Neural cell (in vitro differentiated cells): ENCODE measurements around the gene OBSL1. TPM values are rescaled to one million over a fixed set of nuclear protein-coding genes. Genes with fewer than 3 reads are reported as not detected.

Experiments
- H2AFZ ChIP-seq: fragments of 200-600, 300-800 bp; sonication (generic), shearing (Covaris generic); 2 replicates; pipeline ENCODE4 v1.6.0; 2014; ENCODE audit warnings: low read depth, mild to moderate bottlenecking, antibody characterized with exemption, low read length, moderate library complexity
- H3F3A ChIP-seq: fragments of 200-600 bp; shearing (Covaris generic); 2 replicates; pipeline ENCODE4 v1.6.1; 2016; ENCODE audit warnings: mild to moderate bottlenecking, moderate library complexity, mixed read lengths, antibody characterized with exemption, low read length; ENCODE audit not compliant: insufficient read depth, poor library complexity, severe bottlenecking
- H3K27ac ChIP-seq: fragments of 200-600, 300-800 bp; sonication (generic), shearing (Covaris generic); 2 replicates; pipeline ENCODE4 v1.5.1; 2014; ENCODE audit warnings: mild to moderate bottlenecking, low read length, moderate library complexity
- H3K27me3 ChIP-seq: fragments of 300-800, 200-600 bp; sonication (generic), shearing (Covaris generic); 2 replicates; pipeline ENCODE4 v1.6.0; 2014; ENCODE audit warnings: mild to moderate bottlenecking, low read depth, low read length, moderate library complexity; ENCODE audit not compliant: insufficient read depth
- H3K36me3 ChIP-seq: fragments of 300-800, 200-600 bp; sonication (generic), shearing (Covaris generic); 2 replicates; pipeline ENCODE4 v1.5.1; 2014; ENCODE audit warnings: mild to moderate bottlenecking, antibody characterized with exemption, low read length, moderate library complexity; ENCODE audit not compliant: insufficient read depth
- H3K4me2 ChIP-seq: fragments of 300-800, 200-600 bp; sonication (generic), shearing (Covaris generic); 2 replicates; pipeline ENCODE4 v1.6.0; 2014; ENCODE audit warnings: mild to moderate bottlenecking, low read length
- H3K4me3 ChIP-seq: fragments of 300-800, 200-600 bp; sonication (generic), shearing (Covaris generic); 2 replicates; pipeline ENCODE4 v1.5.1; 2014; ENCODE audit warnings: mild to moderate bottlenecking, low read length, moderate library complexity
- H3K79me2 ChIP-seq: fragments of 200-600 bp; shearing (Covaris generic); replicated peaks from 2 replicates; pipeline ENCODE4 v1.6.0; 2014; ENCODE audit warnings: mild to moderate bottlenecking, low read length, moderate library complexity; ENCODE audit not compliant: insufficient read depth
- H3K9ac ChIP-seq: fragments of 300-800, 200-600 bp; sonication (generic), shearing (Covaris generic); 2 replicates; pipeline ENCODE4 v1.6.1; 2016; ENCODE audit warnings: mild to moderate bottlenecking, low read length, mixed read lengths
- H3K9me2 ChIP-seq: fragments of 200-600 bp; shearing (Covaris generic); 2 replicates; pipeline ENCODE4 v1.6.1; 2016; ENCODE audit warnings: mild to moderate bottlenecking, low read length, mixed read lengths; ENCODE audit not compliant: insufficient read depth
- H3K9me3 ChIP-seq: fragments of 200-600, 300-800 bp; sonication (generic), shearing (Covaris generic); 2 replicates; pipeline ENCODE4 v1.6.1; 2016; ENCODE audit warnings: mild to moderate bottlenecking, mixed run types, low read length, moderate library complexity, mixed read lengths
- H4K20me1 ChIP-seq: fragments of 200-600 bp; shearing (Covaris generic); 2 replicates; pipeline ENCODE4 v1.6.1; 2016; ENCODE audit warnings: mild to moderate bottlenecking, mixed run types; ENCODE audit not compliant: insufficient read depth
- EP300 ChIP-seq: fragments of 450-650 bp; conservative IDR thresholded peaks from 2 replicates; pipeline ENCODE4 v1.6.1; 2014; ENCODE audit warnings: antibody characterized with exemption, mild to moderate bottlenecking, moderate library complexity; ENCODE audit not compliant: poor library complexity, severe bottlenecking
- EZH2 ChIP-seq: fragments of 200-600, 300-800 bp; shearing (Covaris generic), sonication (generic); IDR thresholded peaks from 2 replicates; pipeline ENCODE4 v1.6.1; 2014; ENCODE audit warnings: antibody characterized with exemption, low read length, borderline replicate concordance, mild to moderate bottlenecking; ENCODE audit not compliant: insufficient read depth, poor library complexity, severe bottlenecking
- MXI1 ChIP-seq: fragments of 450-650 bp; conservative IDR thresholded peaks from 2 replicates; pipeline ENCODE4 v1.6.1; 2014; ENCODE audit warnings: antibody characterized with exemption, mild to moderate bottlenecking; ENCODE audit not compliant: poor library complexity, severe bottlenecking
- POLR2AphosphoS5 ChIP-seq: IDR thresholded peaks from 2 replicates; pipeline ENCODE4 v1.6.1; 2012
- RAD21 ChIP-seq: fragments of 450-650 bp; conservative IDR thresholded peaks from 2 replicates; pipeline ENCODE4 v1.6.1; 2014; ENCODE audit warnings: antibody characterized with exemption, mild to moderate bottlenecking, moderate library complexity
- SMC3 ChIP-seq: fragments of 450-650 bp; conservative IDR thresholded peaks from 2 replicates; pipeline ENCODE4 v1.6.1; 2014; ENCODE audit warnings: antibody characterized with exemption, mild to moderate bottlenecking, moderate library complexity; ENCODE audit not compliant: poor library complexity
- TAF1 ChIP-seq: IDR thresholded peaks from 2 replicates; pipeline ENCODE4 v1.6.1; 2012; ENCODE audit warnings: low read depth
- polyA plus RNA-seq: library from polyadenylated mRNA; depleted of rRNA; stranded (reverse); fragments of >200 nt; gene quantifications from 2 replicates; pipeline ENCODE4 v1.2.3, GENCODE V29; 2014
- TF ChIP-seq, protein P1 (sequence below): fragments of 450-650 bp; IDR thresholded peaks from 2 replicates; pipeline ENCODE4 v1.5.1; 2014; ENCODE audit warnings: antibody characterized with exemption, mild to moderate bottlenecking, moderate library complexity; ENCODE audit not compliant: poor library complexity, severe bottlenecking
- TF ChIP-seq, protein P2 (sequence below): IDR thresholded peaks from 2 replicates; pipeline ENCODE4 v1.6.1; 2012; ENCODE audit warnings: borderline replicate concordance

The OBSL1 gene
- polyA plus RNA-seq, 1 donor from 2014 or later = 59.7 TPM

DNA sequence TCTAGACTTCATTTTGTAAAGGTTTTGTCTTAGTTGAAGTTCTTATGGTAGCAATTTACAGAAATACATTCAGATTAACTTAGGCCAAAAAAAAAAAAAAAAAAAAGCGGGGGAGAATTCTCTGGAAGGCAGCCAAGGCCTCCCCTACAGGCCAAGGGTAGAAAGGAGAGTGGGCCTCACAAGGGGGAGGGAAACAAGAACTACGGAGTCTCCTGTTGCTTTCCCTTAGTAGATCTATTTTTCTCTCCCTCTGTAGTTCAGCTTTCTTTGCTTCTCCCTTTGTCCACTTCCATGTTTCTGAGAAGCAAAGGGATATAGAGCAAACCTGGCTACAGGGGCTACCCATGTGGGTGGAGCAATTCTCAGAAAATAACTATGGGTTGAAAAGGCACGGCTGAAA is 23.9 kb upstream of the OBSL1 start:
- H3K9me3 ChIP-seq = no peaks in the 10 kb centered on the region
- H3K27me3 ChIP-seq = no peaks in the 10 kb centered on the region
- H3K4me2 ChIP-seq = no peak overlapping the region
- H3K36me3 ChIP-seq = no peaks in the 10 kb centered on the region
- TF ChIP-seq TAF1 (no peak), EZH2 (no peak), RAD21 (no peak), MXI1 (no peak), POLR2AphosphoS5 (no peak), EP300 (no peak)
- TF ChIP-seq, protein P1, sequence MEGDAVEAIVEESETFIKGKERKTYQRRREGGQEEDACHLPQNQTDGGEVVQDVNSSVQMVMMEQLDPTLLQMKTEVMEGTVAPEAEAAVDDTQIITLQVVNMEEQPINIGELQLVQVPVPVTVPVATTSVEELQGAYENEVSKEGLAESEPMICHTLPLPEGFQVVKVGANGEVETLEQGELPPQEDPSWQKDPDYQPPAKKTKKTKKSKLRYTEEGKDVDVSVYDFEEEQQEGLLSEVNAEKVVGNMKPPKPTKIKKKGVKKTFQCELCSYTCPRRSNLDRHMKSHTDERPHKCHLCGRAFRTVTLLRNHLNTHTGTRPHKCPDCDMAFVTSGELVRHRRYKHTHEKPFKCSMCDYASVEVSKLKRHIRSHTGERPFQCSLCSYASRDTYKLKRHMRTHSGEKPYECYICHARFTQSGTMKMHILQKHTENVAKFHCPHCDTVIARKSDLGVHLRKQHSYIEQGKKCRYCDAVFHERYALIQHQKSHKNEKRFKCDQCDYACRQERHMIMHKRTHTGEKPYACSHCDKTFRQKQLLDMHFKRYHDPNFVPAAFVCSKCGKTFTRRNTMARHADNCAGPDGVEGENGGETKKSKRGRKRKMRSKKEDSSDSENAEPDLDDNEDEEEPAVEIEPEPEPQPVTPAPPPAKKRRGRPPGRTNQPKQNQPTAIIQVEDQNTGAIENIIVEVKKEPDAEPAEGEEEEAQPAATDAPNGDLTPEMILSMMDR = no peak
- TF ChIP-seq, protein P2, sequence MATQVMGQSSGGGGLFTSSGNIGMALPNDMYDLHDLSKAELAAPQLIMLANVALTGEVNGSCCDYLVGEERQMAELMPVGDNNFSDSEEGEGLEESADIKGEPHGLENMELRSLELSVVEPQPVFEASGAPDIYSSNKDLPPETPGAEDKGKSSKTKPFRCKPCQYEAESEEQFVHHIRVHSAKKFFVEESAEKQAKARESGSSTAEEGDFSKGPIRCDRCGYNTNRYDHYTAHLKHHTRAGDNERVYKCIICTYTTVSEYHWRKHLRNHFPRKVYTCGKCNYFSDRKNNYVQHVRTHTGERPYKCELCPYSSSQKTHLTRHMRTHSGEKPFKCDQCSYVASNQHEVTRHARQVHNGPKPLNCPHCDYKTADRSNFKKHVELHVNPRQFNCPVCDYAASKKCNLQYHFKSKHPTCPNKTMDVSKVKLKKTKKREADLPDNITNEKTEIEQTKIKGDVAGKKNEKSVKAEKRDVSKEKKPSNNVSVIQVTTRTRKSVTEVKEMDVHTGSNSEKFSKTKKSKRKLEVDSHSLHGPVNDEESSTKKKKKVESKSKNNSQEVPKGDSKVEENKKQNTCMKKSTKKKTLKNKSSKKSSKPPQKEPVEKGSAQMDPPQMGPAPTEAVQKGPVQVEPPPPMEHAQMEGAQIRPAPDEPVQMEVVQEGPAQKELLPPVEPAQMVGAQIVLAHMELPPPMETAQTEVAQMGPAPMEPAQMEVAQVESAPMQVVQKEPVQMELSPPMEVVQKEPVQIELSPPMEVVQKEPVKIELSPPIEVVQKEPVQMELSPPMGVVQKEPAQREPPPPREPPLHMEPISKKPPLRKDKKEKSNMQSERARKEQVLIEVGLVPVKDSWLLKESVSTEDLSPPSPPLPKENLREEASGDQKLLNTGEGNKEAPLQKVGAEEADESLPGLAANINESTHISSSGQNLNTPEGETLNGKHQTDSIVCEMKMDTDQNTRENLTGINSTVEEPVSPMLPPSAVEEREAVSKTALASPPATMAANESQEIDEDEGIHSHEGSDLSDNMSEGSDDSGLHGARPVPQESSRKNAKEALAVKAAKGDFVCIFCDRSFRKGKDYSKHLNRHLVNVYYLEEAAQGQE = no peak
- H3K9ac ChIP-seq = no peak overlapping the region
- H3K9me2 ChIP-seq = no peaks in the 10 kb centered on the region
- no peak overlapping the region for H3K4me3 ChIP-seq
- no peak overlapping the region for H3K27ac ChIP-seq
- H3F3A ChIP-seq = no peaks in the 10 kb centered on the region
- no peaks in the 10 kb centered on the region for H3K79me2 ChIP-seq
- no peaks in the 10 kb centered on the region for H4K20me1 ChIP-seq
- H2AFZ ChIP-seq = no peak overlapping the region

DNA sequence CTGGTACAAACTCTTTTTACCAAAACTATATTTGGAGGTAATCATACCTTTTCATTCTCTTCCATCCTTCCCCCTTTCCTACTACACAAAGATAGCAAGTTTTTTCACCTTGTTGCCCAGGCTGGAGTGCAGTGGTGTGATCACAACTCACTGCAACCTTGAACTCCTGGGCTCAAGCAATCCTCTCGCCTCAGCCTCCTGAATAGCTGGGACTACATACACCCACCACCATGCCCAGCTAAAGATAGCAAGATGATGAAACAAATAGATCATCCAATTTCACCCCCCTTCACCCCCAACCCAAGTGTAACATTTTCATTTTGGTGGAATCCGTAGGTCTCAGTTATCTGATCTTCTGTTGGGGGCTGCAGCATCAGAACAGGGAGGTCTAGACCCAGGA is 21.8 kb upstream of the OBSL1 start:
- Histone ChIP-seq H3K9me3 (no peaks in the 10 kb centered on the region), H3K4me3 (no peak overlapping the region), H4K20me1 (no peaks in the 10 kb centered on the region), H3K27me3 (no peaks in the 10 kb centered on the region), H3K79me2 (no peaks in the 10 kb centered on the region), H3K36me3 (no peaks in the 10 kb centered on the region), H3F3A (no peaks in the 10 kb centered on the region), H2AFZ (no peak overlapping the region), H3K4me2 (no peak overlapping the region), H3K27ac (no peak overlapping the region), H3K9me2 (no peaks in the 10 kb centered on the region), H3K9ac (no peak overlapping the region)
- TF ChIP-seq EZH2 (no peak), POLR2AphosphoS5 (no peak), MXI1 (no peak), SMC3 (no peak), RAD21 (no peak)
- TF ChIP-seq, protein P1 = no peak
